GM08714 (cell line): Measurements from ENCODE around the gene SCLY.
"Not testable (repeated sequence)": the region's sequence is repeated elsewhere in the genome, so short reads cannot be mapped to it uniquely, and the experiment has no call there.

Experiments used
- H3K4me3 ChIP-seq: fragments of 200-500 bp; sonication (Bioruptor generic); 2 replicates; pipeline ENCODE4 v1.5.1; 2014; ENCODE audit warnings: mild to moderate bottlenecking, low read length, inconsistent platforms
- ZNF274 ChIP-seq: IDR thresholded peaks from 2 replicates; pipeline ENCODE4 v1.6.1; 2012; ENCODE audit warnings: mild to moderate bottlenecking, low read depth, low read length

The SCLY gene

DNA sequence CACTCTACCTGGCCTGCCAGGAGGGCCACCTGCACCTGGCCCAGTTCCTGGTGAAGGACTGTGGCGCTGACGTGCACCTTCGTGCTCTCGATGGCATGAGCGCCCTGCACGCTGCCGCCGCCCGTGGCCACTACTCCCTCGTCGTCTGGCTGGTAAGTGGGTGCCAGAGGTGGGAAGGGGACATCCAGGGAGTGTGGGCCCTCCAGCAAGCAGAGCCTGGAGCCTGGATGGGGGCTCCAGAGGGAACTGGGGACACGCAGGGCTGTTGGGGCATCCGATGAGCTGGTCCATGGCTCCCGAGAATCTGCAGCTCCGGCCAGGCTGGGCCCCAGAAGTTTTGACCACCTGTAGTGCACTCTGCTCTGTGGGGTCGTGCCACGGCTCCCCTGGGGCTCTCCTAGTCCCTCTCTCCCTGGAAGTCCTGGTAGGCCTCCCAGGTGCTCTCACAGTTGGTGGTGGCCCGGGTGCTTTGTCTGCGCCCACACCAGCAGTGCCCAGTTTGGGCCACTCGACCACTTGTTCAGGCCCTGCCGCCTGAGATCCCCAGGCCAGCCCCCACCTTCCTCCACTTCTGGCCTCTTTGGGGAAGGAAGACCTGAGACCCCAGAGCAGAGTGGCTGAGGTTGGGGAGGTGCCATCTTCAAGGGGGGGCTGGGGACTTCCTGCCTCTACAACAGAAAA lies 44.0 kb downstream of the SCLY start:
- no peak overlapping the region for H3K4me3 ChIP-seq
- no peak for TF ChIP-seq ZNF274

- no peak for TF ChIP-seq ZNF274
- H3K4me3 ChIP-seq = no peak overlapping the region
These were observed 44.9 kb downstream of the SCLY start for GRCh38 chr2:238105506-238106338.

DNA sequence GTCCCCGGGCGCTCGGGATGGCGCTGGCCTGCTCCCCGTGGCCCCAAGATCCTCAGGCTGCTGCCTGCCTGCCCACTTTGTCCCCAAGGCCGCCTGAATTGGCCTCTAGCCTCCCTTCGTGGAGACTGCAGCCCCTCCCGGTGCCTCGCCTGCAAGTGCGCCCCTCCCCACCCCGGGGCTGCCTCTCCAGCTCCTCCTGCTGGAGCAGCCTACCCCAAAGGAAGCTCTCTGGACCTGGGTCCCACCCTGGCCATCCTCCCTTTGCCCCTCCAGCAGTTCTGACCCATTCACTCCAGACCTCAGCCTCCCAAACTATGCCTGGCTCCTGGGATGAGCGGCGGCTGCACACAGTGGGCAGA lies 45.5 kb downstream of the SCLY start:
- no peak for TF ChIP-seq ZNF274
- no peak overlapping the region for H3K4me3 ChIP-seq

DNA sequence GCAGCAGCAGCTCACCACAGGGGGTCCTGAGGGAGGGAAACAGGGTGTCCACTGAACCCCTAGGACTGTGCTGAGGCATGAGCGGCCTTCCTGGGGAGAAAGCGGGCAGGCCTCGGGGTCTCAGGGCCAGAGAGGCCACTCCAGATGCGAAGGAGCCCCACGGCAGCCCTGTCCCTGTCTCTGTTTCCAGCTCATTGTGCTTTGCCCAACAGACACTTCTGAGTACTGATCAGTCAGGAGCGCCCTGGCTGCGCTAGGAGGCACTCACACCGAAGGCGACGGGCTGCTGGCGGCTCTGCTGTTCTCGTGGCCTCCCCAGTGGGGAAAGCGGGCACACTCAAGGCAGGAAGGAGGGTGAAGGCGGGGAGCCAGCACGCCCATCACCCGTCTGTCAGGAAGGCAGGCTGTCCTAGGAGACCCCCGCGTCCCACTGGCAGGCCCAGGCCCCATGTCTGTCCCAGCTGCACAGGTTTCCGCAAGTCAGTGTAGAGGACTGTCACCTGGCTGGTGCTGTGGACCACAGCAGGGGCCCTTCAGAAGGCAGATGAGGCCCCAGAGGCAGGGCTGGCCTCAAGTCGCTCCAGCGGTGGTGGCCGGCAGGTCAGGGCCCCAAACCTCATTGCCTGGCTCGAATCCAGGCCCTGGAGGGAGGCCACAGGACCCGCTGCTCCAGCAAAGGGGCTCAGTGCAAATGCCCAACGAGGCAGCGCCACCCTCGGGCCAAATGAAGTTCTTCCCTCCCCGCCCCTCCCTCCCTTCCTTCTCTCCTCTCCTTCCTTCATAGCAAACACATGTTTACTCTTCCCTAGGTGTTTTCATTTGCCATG lies 46.1 kb downstream of the SCLY start:
- H3K4me3 ChIP-seq = no peak overlapping the region; the same call in 1 of the 2 replicates

DNA sequence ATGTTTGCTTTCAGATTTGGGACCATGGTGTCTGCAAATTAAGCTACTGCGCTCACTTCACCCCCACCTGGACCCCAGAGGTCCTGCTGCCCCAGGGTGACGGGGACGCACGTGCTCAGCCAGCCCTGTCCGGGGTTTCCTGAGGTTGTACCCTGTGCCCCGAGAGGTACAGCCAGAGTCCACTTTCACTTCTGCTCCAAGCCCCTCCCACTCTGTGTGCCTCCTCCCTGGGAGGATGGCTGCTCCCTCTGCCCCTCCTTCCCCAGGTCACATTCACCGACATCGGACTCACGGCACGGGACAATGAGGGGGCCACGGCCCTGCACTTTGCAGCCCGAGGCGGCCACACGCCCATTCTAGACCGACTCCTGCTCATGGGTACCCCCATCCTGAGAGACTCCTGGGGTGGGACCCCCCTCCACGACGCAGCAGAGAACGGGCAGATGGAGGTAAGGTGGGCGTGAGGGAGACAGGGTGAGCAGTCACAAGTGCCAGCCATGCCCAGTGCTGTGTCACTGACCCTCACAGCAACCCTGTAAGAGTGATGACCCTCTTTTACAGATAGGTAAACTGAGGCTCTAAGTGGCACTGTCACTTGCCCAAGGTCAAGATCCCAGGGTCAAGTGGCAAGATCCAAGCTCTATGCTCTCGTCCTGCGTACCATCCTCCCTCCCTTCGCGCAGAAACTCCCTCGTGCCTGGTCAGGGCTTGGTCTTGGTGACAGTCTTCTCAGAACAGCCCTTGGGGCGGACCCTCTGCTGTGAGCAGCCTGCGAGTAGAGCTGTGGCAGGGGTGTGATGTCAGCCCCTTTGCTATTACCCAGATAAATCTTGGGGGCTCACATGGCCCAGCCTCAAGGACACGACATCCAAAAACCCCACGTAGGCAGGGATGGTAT lies 47.0 kb downstream of the SCLY start:
- H3K4me3 ChIP-seq = peak overlapping the region; percentile 7; the same call in 1 of the 2 replicates
- no peak for TF ChIP-seq ZNF274

More for the DNA sequence above, 46.1 kb downstream of the SCLY start:
- TF ChIP-seq ZNF274 = no peak

GRCh38 chr2:238108423-238109183 lies 47.8 kb downstream of the SCLY start:
- TF ChIP-seq ZNF274 = no peak
- H3K4me3 ChIP-seq = peak overlapping the region; percentile 15; the same call in 1 of the 2 replicates

GRCh38 chr2:238113611-238114010 lies 52.8 kb downstream of the SCLY start:
- H3K4me3 ChIP-seq = no peak overlapping the region
- TF ChIP-seq ZNF274 = no peak

GRCh38 chr2:238114331-238114841 lies 53.6 kb downstream of the SCLY start:
- no peak for TF ChIP-seq ZNF274
- H3K4me3 ChIP-seq = no peak overlapping the region

GRCh38 chr2:238114851-238115660 lies 54.3 kb downstream of the SCLY start:
- H3K4me3 ChIP-seq = no peak overlapping the region
- TF ChIP-seq ZNF274 = no peak

GRCh38 chr2:238115709-238116108 lies 54.9 kb downstream of the SCLY start:
- not testable (repeated sequence) for H3K4me3 ChIP-seq

DNA sequence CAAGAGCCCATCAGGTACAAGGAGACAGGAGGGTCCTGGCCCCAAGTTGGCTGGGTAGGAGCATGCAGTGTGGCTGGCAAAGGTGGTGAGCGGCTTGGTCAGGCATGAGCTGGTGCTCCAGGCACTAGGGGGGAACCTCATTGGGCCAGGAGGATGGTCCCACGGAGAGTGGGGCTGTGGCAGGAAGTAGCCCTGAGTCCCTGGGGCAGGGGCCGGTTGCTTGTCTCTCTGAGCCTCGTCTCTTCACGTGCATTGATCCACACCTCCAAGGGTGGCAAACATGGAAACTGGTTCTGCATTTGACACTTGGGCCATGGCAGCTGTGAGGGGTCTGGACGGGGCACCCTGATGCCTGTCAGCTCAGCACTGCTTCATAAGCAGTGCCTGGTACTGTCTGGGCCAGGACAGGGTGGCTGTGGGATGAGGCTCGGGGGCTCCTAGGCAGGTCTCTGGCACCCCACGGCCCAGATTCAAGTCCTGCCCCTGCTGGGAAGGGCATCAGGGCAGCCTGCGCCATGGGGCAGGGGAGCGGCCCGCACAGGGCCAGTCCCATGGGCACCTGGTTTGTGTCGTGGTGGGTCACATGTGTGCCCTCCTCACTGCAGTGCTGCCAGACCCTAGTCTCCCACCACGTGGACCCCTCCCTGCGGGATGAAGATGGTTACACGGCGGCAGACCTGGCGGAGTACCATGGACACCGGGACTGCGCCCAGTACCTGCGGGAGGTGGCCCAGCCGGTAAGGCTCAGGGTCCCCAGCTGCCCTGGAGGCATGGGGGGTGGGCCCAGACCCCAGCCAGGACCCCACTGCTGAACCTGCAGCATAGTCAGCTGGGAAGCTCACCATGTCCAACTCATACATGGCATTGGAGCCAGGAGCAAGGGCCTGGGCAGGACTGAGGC lies 55.7 kb downstream of the SCLY start:
- H3K4me3 ChIP-seq = no peak overlapping the region
- TF ChIP-seq ZNF274 = no peak
